PC-9 (cell line): Measurements from ENCODE around the gene TSC22D2. TPM values are rescaled to one million over a fixed set of nuclear protein-coding genes. Genes with fewer than 3 reads are reported as not detected.
"Not testable (repeated sequence)": the region's sequence is repeated elsewhere in the genome, so short reads cannot be mapped to it uniquely, and the experiment has no call there.

Experiments
- BruUV-seq: library from RNA; stranded (reverse); fragments of 400-500 nt; replicated peaks from 2 replicates; lab custom pipeline; 2021; lab: Mats Ljungman, UMichigan
- CTCF ChIA-PET: fragments of 300-600 bp; sonication (Branson Sonifier 250); formaldehyde crosslinking; loops from one replicate; lab custom pipeline; 2022; ENCODE audit warnings: antibody characterized with exemption; lab: Charles Lee
- POLR2A ChIA-PET: fragments of 300-600 bp; sonication (Branson Sonifier 250); formaldehyde crosslinking; loops from one replicate; lab custom pipeline; 2022; ENCODE audit warnings: antibody characterized with exemption; ENCODE audit not compliant: unreplicated experiment; lab: Charles Lee
- DNase-seq, 2 experiments: peaks; one replicate each; pipeline versions ENCODE4 v3.0.0 to v3.0.0-alpha.2; 2015 to 2022; ENCODE audit warnings: mixed read lengths in 1 of 2
- H2AFZ ChIP-seq: fragments of 200-600 bp; sonication (generic); 2 replicates; pipeline ENCODE4 v1.8.1; 2017; ENCODE audit warnings: antibody characterized with exemption
- H3F3A ChIP-seq: fragments of 200-600 bp; sonication (generic); 2 replicates; pipeline ENCODE4 v1.8.1; 2017; ENCODE audit warnings: antibody characterized with exemption, mild to moderate bottlenecking, low read depth; ENCODE audit not compliant: insufficient read depth
- H3K27ac ChIP-seq: fragments of 200-600 bp; sonication (generic); 2 replicates; pipeline ENCODE4 v1.6.1; 2016; ENCODE audit warnings: mixed run types
- H3K27me3 ChIP-seq: fragments of 200-600 bp; sonication (generic); 2 replicates; pipeline ENCODE4 v1.6.1; 2016; ENCODE audit warnings: low read depth, mixed run types; ENCODE audit not compliant: insufficient read depth
- H3K36me3 ChIP-seq: fragments of 200-600 bp; sonication (generic); 2 replicates; pipeline ENCODE4 v1.6.1; 2016; ENCODE audit warnings: low read depth, mixed run types
- H3K4me1 ChIP-seq: fragments of 200-600 bp; sonication (generic); replicated peaks from 2 replicates; pipeline ENCODE4 v1.6.1; 2016; ENCODE audit warnings: mixed run types; ENCODE audit not compliant: insufficient read depth
- H3K4me2 ChIP-seq: fragments of 200-600 bp; sonication (generic); 2 replicates; pipeline ENCODE4 v1.6.1; 2017; ENCODE audit warnings: mixed run types
- H3K4me3 ChIP-seq: fragments of 200-600 bp; sonication (generic); 2 replicates; pipeline ENCODE4 v1.6.1; 2016; ENCODE audit warnings: mixed run types
- H3K79me2 ChIP-seq: fragments of 200-600 bp; sonication (generic); 2 replicates; pipeline ENCODE4 v1.6.1; 2017; ENCODE audit warnings: low read depth, mixed run types
- H3K9me2 ChIP-seq: fragments of 200-600 bp; sonication (generic); 2 replicates; pipeline ENCODE4 v1.8.1; 2017; ENCODE audit warnings: mild to moderate bottlenecking; ENCODE audit not compliant: insufficient read depth
- H3K9me3 ChIP-seq: fragments of 200-600 bp; sonication (generic); 2 replicates; pipeline ENCODE4 v1.8.1; 2016; ENCODE audit warnings: low read depth; ENCODE audit not compliant: insufficient read depth
- H4K20me1 ChIP-seq: fragments of 200-600 bp; sonication (generic); 2 replicates; pipeline ENCODE4 v1.8.1; 2017; ENCODE audit not compliant: insufficient read depth
- CTCF ChIP-seq: fragments of 200-600 bp; sonication (generic); conservative IDR thresholded peaks from 2 replicates; pipeline ENCODE4 v1.6.1; 2017; ENCODE audit warnings: mixed run types, antibody characterized with exemption, mild to moderate bottlenecking, moderate library complexity
- EZH2 ChIP-seq: fragments of 200-600 bp; sonication (generic); IDR thresholded peaks from 2 replicates; pipeline ENCODE4 v1.8.0; 2017; ENCODE audit warnings: antibody characterized with exemption, low read depth
- intact Hi-C: fragments of 100-400 bp; cut with micrococcal nuclease; formaldehyde crosslinking; loops from one replicate; pipeline ENCODE4 v1.10.0; 2022; ENCODE audit not compliant: unreplicated experiment
- total RNA-seq: library from RNA; stranded (reverse); gene quantifications from 2 replicates; pipeline ENCODE4 v1.2.3, GENCODE V29; 2021

Gene TSC22D2
- total RNA-seq, 1 experiment from 2014 or later: 32.0 TPM

- DNase-seq: peak; percentile 59 to 89
- CTCF ChIA-PET: interaction anchor here (0.6 to 1.0 kb wide), 2 partner anchors 64 to 123 kb away, joined by 4 to 5 read pairs; partner anchors contain the start of gene TSC22D2
- intact Hi-C loops: loop anchor here (1.0 to 2.0 kb wide), 2 partner anchors 22 to 127 kb away; no protein-coding TSS in a partner anchor
Observed at GRCh38 chr3:150472421-150472820, 64.3 kb downstream of the TSC22D2 start.

GRCh38 chr3:150473161-150473560, 65.1 kb downstream of the TSC22D2 start:
- H4K20me1 ChIP-seq, POLR2A ChIA-PET, DNase-seq, H3K79me2 ChIP-seq, H3K27me3 ChIP-seq, BruUV-seq, H3K4me3 ChIP-seq, H2AFZ ChIP-seq, H3K9me2 ChIP-seq, H3K4me2 ChIP-seq, H3K36me3 ChIP-seq: not testable (repeated sequence)
- CTCF ChIA-PET: interaction anchor here (0.6 kb wide), 1 partner anchor 65 kb away, joined by 5 read pairs; the partner anchor contains the start of gene TSC22D2
- intact Hi-C loops: loop anchor here (2.0 kb wide), 1 partner anchor 22 kb away; no protein-coding TSS in a partner anchor
- Histone ChIP-seq H3K27ac (peak overlapping the region; percentile 69), H3K9me3 (peaks cover 13% of the 10 kb centered on the region), H3F3A (peaks cover 46% of the 10 kb centered on the region), H3K4me1 (peaks cover 44% of the 10 kb centered on the region)

More at GRCh38 chr3:150472421-150472820, 64.3 kb downstream of the TSC22D2 start:
- Histone ChIP-seq H3K36me3 (no peaks in the 10 kb centered on the region), H4K20me1 (no peaks in the 10 kb centered on the region), H3K79me2 (no peaks in the 10 kb centered on the region), H3K4me3 (no peak overlapping the region), H3K4me1 (peaks cover 52% of the 10 kb centered on the region), H3K9me2 (no peaks in the 10 kb centered on the region), H2AFZ (no peak overlapping the region), H3K27ac (peak overlapping the region; percentile 69), H3K27me3 (no peaks in the 10 kb centered on the region), H3K9me3 (peaks cover 11% of the 10 kb centered on the region; the same call in 1 of the 2 replicates), H3K4me2 (peak overlapping the region; percentile 52), H3F3A (peaks cover 53% of the 10 kb centered on the region)
- POLR2A ChIA-PET: interaction anchor here (0.6 kb wide), 2 partner anchors 45 to 54 kb away, joined by 3 to 4 read pairs; no protein-coding TSS in a partner anchor
- BruUV-seq: no TSS peak
- TF ChIP-seq EZH2 (no peak), CTCF (no peak)

DNA sequence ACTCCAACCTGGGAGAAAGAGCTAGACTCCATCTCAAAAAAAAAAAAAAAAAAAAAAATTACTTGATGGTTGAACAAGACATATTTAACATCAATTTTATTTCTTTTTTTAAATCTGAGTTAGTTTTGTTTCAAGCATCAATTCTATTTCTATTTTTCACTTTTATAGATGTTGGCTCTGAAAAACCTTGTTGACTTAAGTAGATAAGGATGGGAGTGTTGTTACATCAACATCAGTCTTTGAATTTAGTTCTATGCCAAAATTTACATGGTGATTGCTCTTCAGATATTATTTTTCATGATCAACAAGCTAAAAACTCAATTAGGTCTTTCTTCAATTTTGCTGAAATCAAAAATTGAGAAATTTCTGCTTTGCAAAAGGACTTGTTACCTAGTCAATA, 71.3 kb downstream of the TSC22D2 start:
- POLR2A ChIA-PET: no interaction called here

More for the DNA sequence above, 71.3 kb downstream of the TSC22D2 start:
- Histone ChIP-seq H3F3A (0 out of 2 replicates have a peak, but pooled peaks cover 5% of the 10 kb centered on the region), H3K4me1 (no peaks in the 10 kb centered on the region), H3K27me3 (no peaks in the 10 kb centered on the region), H3K36me3 (no peaks in the 10 kb centered on the region), H3K9me2 (no peaks in the 10 kb centered on the region), H3K4me3 (no peak overlapping the region), H2AFZ (no peak overlapping the region), H3K4me2 (no peak overlapping the region), H4K20me1 (no peaks in the 10 kb centered on the region), H3K79me2 (no peaks in the 10 kb centered on the region), H3K9me3 (peaks cover 21% of the 10 kb centered on the region), H3K27ac (no peak overlapping the region)
- CTCF ChIA-PET: no interaction called here
- no peak for TF ChIP-seq EZH2
- TF ChIP-seq CTCF: no peak
- intact Hi-C loops: no loop called here
- DNase-seq: no peak
- BruUV-seq: no TSS peak
